IMR-90 (cell line): Measurements from ENCODE around the gene PARVG. TPM values are rescaled to one million over a fixed set of nuclear protein-coding genes. Genes with fewer than 3 reads are reported as not detected.

ENCODE experiments used
- ATAC-seq: fragments of 200-7000 bp; cut with Tn5 transposase; 2 replicates; pipeline ENCODE4 v1.9.1; 2020; ENCODE audit warnings: low read depth, mild to moderate bottlenecking, moderate library complexity
- BruUV-seq: library from RNA; stranded (reverse); fragments of 400-500 nt; replicated peaks from 2 replicates; lab custom pipeline; 2021; lab: Mats Ljungman, UMichigan
- CTCF ChIA-PET: fragments of 300-600 bp; formaldehyde crosslinking; extraction: SDS; loops from one replicate; lab custom pipeline; 2021; ENCODE audit warnings: antibody characterized with exemption; lab: Yijun Ruan, JAX
- POLR2A ChIA-PET: fragments of 300-600 bp; sonication (Branson Sonifier 250); formaldehyde crosslinking; loops from one replicate; lab custom pipeline; 2022; ENCODE audit warnings: antibody characterized with exemption; ENCODE audit not compliant: unreplicated experiment; lab: Charles Lee
- DNase-seq: peaks from one replicate; pipeline ENCODE4 v3.0.0; 2013
- H2AFZ ChIP-seq: replicated peaks from 2 replicates; pipeline ENCODE3; 2013; ENCODE audit warnings: low read length, mild to moderate bottlenecking; ENCODE audit not compliant: poor library complexity
- H2AK5ac ChIP-seq: 2 replicates; pipeline ENCODE4 v1.6.1; 2013; ENCODE audit warnings: low read depth, low read length, inconsistent platforms
- H2AK9ac ChIP-seq: replicated peaks from 2 replicates; pipeline ENCODE3; 2013; ENCODE audit warnings: mild to moderate bottlenecking, low read depth, low read length, moderate library complexity; ENCODE audit not compliant: poor library complexity
- H2BK120ac ChIP-seq: 2 replicates; pipeline ENCODE4 v1.6.1; 2013; ENCODE audit warnings: low read depth, low read length, inconsistent platforms
- H2BK15ac ChIP-seq: 3 replicates; pipeline ENCODE4 v1.6.1; 2013; ENCODE audit warnings: low read depth, low read length, inconsistent platforms
- H2BK20ac ChIP-seq: 2 replicates; pipeline ENCODE4 v1.6.1; 2013; ENCODE audit warnings: low read depth, mild to moderate bottlenecking, inconsistent platforms, low read length, moderate library complexity
- H2BK5ac ChIP-seq: 2 replicates; pipeline ENCODE4 v1.6.1; 2013; ENCODE audit warnings: mild to moderate bottlenecking, low read depth, low read length, inconsistent platforms; ENCODE audit not compliant: poor library complexity, severe bottlenecking
- H3K14ac ChIP-seq: replicated peaks from 2 replicates; pipeline ENCODE4 v1.6.1; 2013; ENCODE audit warnings: low read depth, low read length, inconsistent platforms
- H3K18ac ChIP-seq: 2 replicates; pipeline ENCODE4 v1.6.1; 2013; ENCODE audit warnings: low read depth, low read length, control low read depth
- H3K23ac ChIP-seq: 2 replicates; pipeline ENCODE4 v1.6.1; 2013; ENCODE audit warnings: low read depth, low read length, inconsistent platforms
- H3K27ac ChIP-seq: 2 replicates; pipeline ENCODE4 v1.5.1; 2013; ENCODE audit warnings: mild to moderate bottlenecking, control low read depth, low read length; ENCODE audit not compliant: insufficient read depth
- H3K27me3 ChIP-seq: 2 replicates; pipeline ENCODE4 v1.6.1; 2013; ENCODE audit warnings: low read length; ENCODE audit not compliant: control insufficient read depth, insufficient read depth
- H3K36me3 ChIP-seq: 2 replicates; pipeline ENCODE4 v1.6.1; 2013; ENCODE audit warnings: low read length, mixed read lengths; ENCODE audit not compliant: control insufficient read depth, insufficient read depth
- H3K4ac ChIP-seq: 2 replicates; pipeline ENCODE4 v1.6.1; 2013; ENCODE audit warnings: low read depth, low read length, inconsistent platforms
- H3K4me1 ChIP-seq: 2 replicates; pipeline ENCODE4 v1.6.1; 2013; ENCODE audit warnings: low read length, mixed read lengths; ENCODE audit not compliant: control insufficient read depth, insufficient read depth
- H3K4me2 ChIP-seq: 2 replicates; pipeline ENCODE4 v1.6.1; 2013; ENCODE audit warnings: low read depth, mild to moderate bottlenecking, control low read depth, low read length, moderate library complexity
- H3K4me3 ChIP-seq: 2 replicates; pipeline ENCODE4 v1.5.1; 2013; ENCODE audit warnings: low read depth, mild to moderate bottlenecking, control low read depth, low read length, moderate library complexity; ENCODE audit not compliant: insufficient read depth
- H3K56ac ChIP-seq: 2 replicates; pipeline ENCODE4 v1.6.1; 2013; ENCODE audit warnings: low read length, inconsistent platforms; ENCODE audit not compliant: insufficient read depth; ENCODE audit errors: extremely low read depth
- H3K79me1 ChIP-seq, 2 experiments: 2 replicates each; pipeline ENCODE4 v1.6.1; 2013; ENCODE audit warnings: low read length in 2 of 2, inconsistent platforms in 1 of 2, low read depth in 1 of 2
- H3K9ac ChIP-seq: 2 replicates; pipeline ENCODE4 v1.6.1; 2013; ENCODE audit warnings: low read depth, low read length, control low read depth
- H3K9me1 ChIP-seq: 2 replicates; pipeline ENCODE4 v1.6.1; 2013; ENCODE audit warnings: low read length, inconsistent platforms; ENCODE audit not compliant: insufficient read depth
- H3K9me3 ChIP-seq: 2 replicates; pipeline ENCODE4 v1.6.1; 2013; ENCODE audit warnings: low read length; ENCODE audit not compliant: control insufficient read depth, insufficient read depth
- H4K20me1 ChIP-seq: 2 replicates; pipeline ENCODE4 v1.6.1; 2013; ENCODE audit warnings: low read length, inconsistent platforms; ENCODE audit not compliant: insufficient read depth
- H4K5ac ChIP-seq: 2 replicates; pipeline ENCODE4 v1.6.1; 2013; ENCODE audit warnings: mild to moderate bottlenecking, low read depth, low read length, control low read depth
- H4K8ac ChIP-seq, 2 experiments: 2 replicates each; pipeline ENCODE4 v1.6.1; 2013; ENCODE audit warnings: low read depth in 2 of 2, low read length in 2 of 2, control low read depth in 1 of 2, inconsistent platforms in 1 of 2
- H4K91ac ChIP-seq: 2 replicates; pipeline ENCODE4 v1.6.1; 2013; ENCODE audit warnings: low read depth, low read length, inconsistent platforms; ENCODE audit not compliant: insufficient read depth
- BHLHE40 ChIP-seq: fragments of 150-350 bp; IDR thresholded peaks from 2 replicates; pipeline ENCODE4 v1.6.1; 2016; ENCODE audit warnings: mild to moderate bottlenecking, low read depth, low read length
- CEBPB ChIP-seq: IDR thresholded peaks from 2 replicates; pipeline ENCODE4 v1.6.1; 2012; ENCODE audit warnings: low read depth, low read length, improper control_type of control experiment
- CHD1 ChIP-seq: IDR thresholded peaks from 2 replicates; pipeline ENCODE4 v1.6.1; 2012; ENCODE audit warnings: low read depth, low read length, improper control_type of control experiment
- CTCF ChIP-seq: conservative IDR thresholded peaks from 2 replicates; pipeline ENCODE4 v1.5.1; 2012; ENCODE audit warnings: mild to moderate bottlenecking, low read depth, low read length, improper control_type of control experiment
- ELK1 ChIP-seq: fragments of 150-350 bp; IDR thresholded peaks from 2 replicates; pipeline ENCODE4 v1.6.1; 2016; ENCODE audit warnings: low read depth, mild to moderate bottlenecking, low read length, moderate library complexity, borderline replicate concordance
- FOS ChIP-seq: fragments of 150-350 bp; IDR thresholded peaks from 2 replicates; pipeline ENCODE4 v1.6.1; 2016; ENCODE audit warnings: low read depth, low read length
- MAFK ChIP-seq: IDR thresholded peaks from 2 replicates; pipeline ENCODE4 v1.6.1; 2012; ENCODE audit warnings: low read depth, low read length, improper control_type of control experiment
- MAZ ChIP-seq: IDR thresholded peaks from 2 replicates; pipeline ENCODE4 v1.6.1; 2012; ENCODE audit warnings: low read depth, mild to moderate bottlenecking, low read length, improper control_type of control experiment, moderate library complexity, borderline replicate concordance
- MXI1 ChIP-seq: IDR thresholded peaks from 2 replicates; pipeline ENCODE4 v1.6.1; 2012; ENCODE audit warnings: low read depth, mild to moderate bottlenecking, low read length, moderate library complexity, borderline replicate concordance
- NFE2L2 ChIP-seq: fragments of 150-350 bp; IDR thresholded peaks from 2 replicates; pipeline ENCODE4 v1.6.1; 2016; ENCODE audit warnings: low read depth, mild to moderate bottlenecking, low read length
- POLR2A ChIP-seq: IDR thresholded peaks from 2 replicates; pipeline ENCODE4 v1.6.1; 2012; ENCODE audit warnings: mild to moderate bottlenecking, low read depth, low read length
- RAD21 ChIP-seq: IDR thresholded peaks from 2 replicates; pipeline ENCODE4 v1.6.1; 2012; ENCODE audit warnings: low read length, improper control_type of control experiment
- RFX5 ChIP-seq: IDR thresholded peaks from 2 replicates; pipeline ENCODE4 v1.8.0; 2012; ENCODE audit warnings: low read depth, mild to moderate bottlenecking, low read length, moderate library complexity
- SMC3 ChIP-seq: fragments of 150-350 bp; IDR thresholded peaks from 2 replicates; pipeline ENCODE4 v1.6.1; 2016; ENCODE audit warnings: low read depth, mild to moderate bottlenecking, antibody characterized with exemption, low read length, moderate library complexity
- USF2 ChIP-seq: fragments of 150-350 bp; IDR thresholded peaks from 2 replicates; pipeline ENCODE4 v1.6.1; 2017; ENCODE audit warnings: mild to moderate bottlenecking, antibody characterized with exemption, low read length, low read depth
- WGBS, 2 experiments: methylation state at CpG; one replicate each; pipeline versions ENCODE4 v1.1.5 to v1.1.7; 2013; ENCODE audit warnings: missing lambda C conversion rate in 2 of 2; ENCODE audit not compliant: insufficient read length in 1 of 2; ENCODE audit errors: extremely low coverage in 2 of 2; 5-methylcytosine and 5-hydroxymethylcytosine counted together
- dilution Hi-C: fragments of 300-500 bp; cut with HindIII; formaldehyde crosslinking; loops from one replicate; pipeline ENCODE4 v1.14.3; 2018; ENCODE audit warnings: low sequenced_read_pairs; ENCODE audit not compliant: unreplicated experiment
- in situ Hi-C: fragments of 300-500 bp; cut with MboI; formaldehyde crosslinking; loops from 3 replicates; pipeline ENCODE4 v1.14.3; 2019; ENCODE audit warnings: low sequenced_read_pairs, inconsistent platforms, mixed read lengths
- intact Hi-C: fragments of 100-400 bp; cut with micrococcal nuclease; formaldehyde crosslinking; loops from 2 replicates; pipeline ENCODE4 v1.10.0; 2022
- polyA plus RNA-seq, 3 experiments: library from polyadenylated mRNA; depleted of rRNA; stranded (reverse); fragments of >200 nt; gene quantifications; 2 replicates each; pipeline ENCODE4 v1.2.3, GENCODE V29; 2012; ENCODE audit warnings: low replicate concordance in 1 of 3
- total RNA-seq: library from RNA; depleted of rRNA; stranded (reverse); fragments of >200 nt; gene quantifications from 2 replicates; pipeline ENCODE4 v1.2.3, GENCODE V29; 2012

Gene PARVG
- total and polyA plus RNA-seq, 2 of the 4 experiments (the other 2 are of a cell fraction) = not detected

GRCh38 chr22:44215287-44215686 is 34.6 kb downstream of the PARVG start:
- in situ Hi-C loops (no loop called here), intact Hi-C loops (no loop called here), dilution Hi-C loops (no loop called here)
- Histone ChIP-seq H3K18ac (no peak overlapping the region), H3K4me3 (no peak overlapping the region), H4K20me1 (no peaks in the 10 kb centered on the region), H4K91ac (no peak overlapping the region), H3K27ac (no peak overlapping the region), H2BK15ac (no peak overlapping the region), H2AK5ac (no peak overlapping the region), H3K56ac (no peak overlapping the region), H4K5ac (no peak overlapping the region), H3K23ac (no peak overlapping the region), H3K9ac (no peak overlapping the region), H2AK9ac (no peak overlapping the region), H3K79me1 (no peaks in the 10 kb centered on the region), H2BK20ac (no peak overlapping the region), H3K36me3 (no peaks in the 10 kb centered on the region), H3K9me1 (no peaks in the 10 kb centered on the region), H3K4me2 (no peak overlapping the region), H3K4ac (no peak overlapping the region), H2AFZ (no peak overlapping the region), H3K9me3 (peaks cover 4% of the 10 kb centered on the region), H3K14ac (no peak overlapping the region), H3K4me1 (peaks cover 10% of the 10 kb centered on the region; the same call in 1 of the 2 replicates), H2BK5ac (no peak overlapping the region), H3K27me3 (peaks cover 10% of the 10 kb centered on the region), H2BK120ac (no peak overlapping the region), H4K8ac (no peak overlapping the region)
- DNase-seq (no peak), ATAC-seq (no peak)
- BruUV-seq = no TSS peak
- POLR2A ChIA-PET = no interaction called here
- CTCF ChIA-PET = no interaction called here
- WGBS, 2 experiments = no CpG with 5 or more reads among the region's 4 CpGs
- TF ChIP-seq NFE2L2 = no peak
- TF ChIP-seq MAZ = no peak
- TF ChIP-seq MAFK = no peak
- TF ChIP-seq SMC3 = no peak
- no peak for TF ChIP-seq FOS
- TF ChIP-seq RAD21 = no peak
- no peak for TF ChIP-seq CEBPB
- no peak for TF ChIP-seq ELK1
- no peak for TF ChIP-seq POLR2A
- TF ChIP-seq RFX5 = no peak
- TF ChIP-seq USF2 = no peak
- no peak for TF ChIP-seq BHLHE40
- no peak for TF ChIP-seq CHD1
- TF ChIP-seq MXI1 = no peak
- no peak for TF ChIP-seq CTCF
